Testis (tissue), 2 donors: ENCODE results near the gene EGR1.
A peak's percentile ranks its signal among the peaks of the same experiment; 100 is the strongest.

ENCODE experiments used
- CTCF ChIP-seq, 3 experiments: fragments of 450-650 bp in 2 of 3; fragments of 200-600 bp in 1 of 3; sonication (generic) in 1 of 3; IDR thresholded peaks; one replicate each; pipeline ENCODE4 v1.5.1; 2016 to 2019; ENCODE audit warnings: antibody characterized with exemption in 3 of 3, mild to moderate bottlenecking in 2 of 3, moderate library complexity in 1 of 3
- POLR2A ChIP-seq: fragments of 450-650 bp; IDR thresholded peaks from one replicate; pipeline ENCODE4 v1.6.1; 2017; ENCODE audit warnings: antibody characterized with exemption, mild to moderate bottlenecking, moderate library complexity

- TF ChIP-seq POLR2A, result no peak
- TF ChIP-seq CTCF (IDR thresholded peaks at IDR 0.05), result peak in 1 of 3 experiments; percentile 20
These were observed 655 bp upstream of the EGR1 start for GRCh38 chr5:138464388-138465260.
